ENCODE measurements around the gene SPINK8. TPM values are rescaled to one million over a fixed set of nuclear protein-coding genes. Genes with fewer than 3 reads are reported as not detected.
"Not testable (repeated sequence)": the region's sequence is repeated elsewhere in the genome, so short reads cannot be mapped to it uniquely, and the experiment has no call there.

The SPINK8 gene
- total RNA-seq, 1 donor from 2014 or later = not detected

GRCh38 chr3:48331706-48332435, 1.6 kb downstream of the SPINK8 start:
- DNase-seq (ENCODE audit: low spot score); ATAC-seq: not testable (repeated sequence)

GRCh38 chr3:48320996-48321395, 12.5 kb downstream of the SPINK8 start:
- DNase-seq (ENCODE audit: low spot score) (no peak), ATAC-seq (no peak)

GRCh38 chr3:48318713-48319468, 14.6 kb downstream of the SPINK8 start:
- no peak for ATAC-seq
- DNase-seq (ENCODE audit: low spot score) = no peak

- DNase-seq (ENCODE audit: low spot score) (no peak), ATAC-seq (no peak)
Observed at GRCh38 chr3:48314542-48314941, 18.9 kb downstream of the SPINK8 start.

- ATAC-seq = no peak
- no peak for DNase-seq (ENCODE audit: low spot score)
Observed at GRCh38 chr3:48306860-48307530, 26.5 kb downstream of the SPINK8 start.

GRCh38 chr3:48306290-48306689, 27.2 kb downstream of the SPINK8 start:
- DNase-seq (ENCODE audit: low spot score) (no peak), ATAC-seq (no peak)

GRCh38 chr3:48305396-48305795, 28.1 kb downstream of the SPINK8 start:
- ATAC-seq = no peak
- DNase-seq (ENCODE audit: low spot score) = no peak

- ATAC-seq (no peak), DNase-seq (ENCODE audit: low spot score) (no peak)
Observed at GRCh38 chr3:48303021-48303420, 30.4 kb downstream of the SPINK8 start.

GRCh38 chr3:48301800-48302166, 31.7 kb downstream of the SPINK8 start:
- ATAC-seq (peak; percentile 28), DNase-seq (ENCODE audit: low spot score) (peak; percentile 50)

GRCh38 chr3:48301020-48301799, 32.3 kb downstream of the SPINK8 start, which contains the start of gene NME6:
Gene NME6 (minus strand): TSS chr3:48301367.
- peak; percentile 99 for ATAC-seq
- DNase-seq (ENCODE audit: low spot score) = peak; percentile 94

- DNase-seq (ENCODE audit: low spot score) (no peak), ATAC-seq (no peak)
Observed at GRCh38 chr3:48299746-48300712, 33.4 kb downstream of the SPINK8 start.

GRCh38 chr3:48297111-48297810, 36.2 kb downstream of the SPINK8 start:
- no peak for DNase-seq (ENCODE audit: low spot score)
- ATAC-seq = no peak

- DNase-seq (ENCODE audit: low spot score) (no peak), ATAC-seq (no peak)
Observed at GRCh38 chr3:48296699-48297098, 36.8 kb downstream of the SPINK8 start.

GRCh38 chr3:48294611-48295263, 38.7 kb downstream of the SPINK8 start:
- ATAC-seq (no peak), DNase-seq (ENCODE audit: low spot score) (no peak)

GRCh38 chr3:48289659-48290058, 43.8 kb downstream of the SPINK8 start:
- DNase-seq (ENCODE audit: low spot score) = no peak
- ATAC-seq = no peak

GRCh38 chr3:48287034-48287433, 46.4 kb downstream of the SPINK8 start:
- no peak for ATAC-seq
- DNase-seq (ENCODE audit: low spot score) = no peak

- DNase-seq (ENCODE audit: low spot score) (no peak), ATAC-seq (no peak)
Observed at GRCh38 chr3:48286308-48286707, 47.2 kb downstream of the SPINK8 start.

GRCh38 chr3:48285675-48286074, 47.8 kb downstream of the SPINK8 start:
- no peak for DNase-seq (ENCODE audit: low spot score)

GRCh38 chr3:48285132-48285531, 48.3 kb downstream of the SPINK8 start:
- DNase-seq (ENCODE audit: low spot score) (no peak), ATAC-seq (no peak)

More at GRCh38 chr3:48285675-48286074, 47.8 kb downstream of the SPINK8 start:
- no peak for ATAC-seq
